ENCODE results near the gene TIMP3. TPM values are rescaled to one million over a fixed set of nuclear protein-coding genes. Genes with fewer than 3 reads are reported as not detected.

Gene TIMP3
- total RNA-seq, 4 donors from 2014 or later, result 300 to 1,106 (median 939) TPM

DNA sequence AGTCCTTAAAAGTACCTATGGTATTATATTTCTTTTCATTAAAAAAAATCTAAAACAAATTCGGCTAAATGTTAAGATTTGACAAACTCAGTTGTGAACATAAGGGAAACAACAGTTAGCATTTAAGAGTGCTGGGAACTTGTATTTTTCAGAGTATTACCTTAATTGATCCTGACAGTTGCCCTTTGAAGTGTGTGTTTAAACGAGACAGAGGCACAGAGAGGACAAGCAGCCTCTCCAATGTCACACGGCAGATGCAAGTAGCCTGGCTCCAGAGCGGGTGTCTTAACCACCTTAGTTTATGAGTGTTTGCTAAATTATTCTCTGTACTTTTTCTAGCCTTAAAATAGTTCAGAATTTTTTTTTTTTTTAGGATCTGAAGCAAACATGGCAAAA lies 80.9 kb downstream of the TIMP3 start:
- Histone ChIP-seq H3K27me3 (no peaks in the 10 kb centered on the region), H3K4me1 (peaks cover 0 to 3% (median 0%) of the 10 kb centered on the region in 4 donors), H3K27ac (no peak overlapping the region), H3K36me3 (no peaks in the 10 kb centered on the region), H3K4me3 (no peak overlapping the region), H3K9me3 (no peaks in the 10 kb centered on the region)
- no peak for TF ChIP-seq POLR2A (IDR thresholded peaks at IDR 0.05)
- no peak for TF ChIP-seq EP300 (IDR thresholded peaks at IDR 0.05)
- TF ChIP-seq, protein P1, sequence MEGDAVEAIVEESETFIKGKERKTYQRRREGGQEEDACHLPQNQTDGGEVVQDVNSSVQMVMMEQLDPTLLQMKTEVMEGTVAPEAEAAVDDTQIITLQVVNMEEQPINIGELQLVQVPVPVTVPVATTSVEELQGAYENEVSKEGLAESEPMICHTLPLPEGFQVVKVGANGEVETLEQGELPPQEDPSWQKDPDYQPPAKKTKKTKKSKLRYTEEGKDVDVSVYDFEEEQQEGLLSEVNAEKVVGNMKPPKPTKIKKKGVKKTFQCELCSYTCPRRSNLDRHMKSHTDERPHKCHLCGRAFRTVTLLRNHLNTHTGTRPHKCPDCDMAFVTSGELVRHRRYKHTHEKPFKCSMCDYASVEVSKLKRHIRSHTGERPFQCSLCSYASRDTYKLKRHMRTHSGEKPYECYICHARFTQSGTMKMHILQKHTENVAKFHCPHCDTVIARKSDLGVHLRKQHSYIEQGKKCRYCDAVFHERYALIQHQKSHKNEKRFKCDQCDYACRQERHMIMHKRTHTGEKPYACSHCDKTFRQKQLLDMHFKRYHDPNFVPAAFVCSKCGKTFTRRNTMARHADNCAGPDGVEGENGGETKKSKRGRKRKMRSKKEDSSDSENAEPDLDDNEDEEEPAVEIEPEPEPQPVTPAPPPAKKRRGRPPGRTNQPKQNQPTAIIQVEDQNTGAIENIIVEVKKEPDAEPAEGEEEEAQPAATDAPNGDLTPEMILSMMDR (IDR thresholded peaks at IDR 0.05), result no peak
- 78 to 86% methylated on average over 4 of the region's 4 CpGs for WGBS, 2 donors
- no peak for DNase-seq (ENCODE audit: low spot score in 2 of 2)

DNA sequence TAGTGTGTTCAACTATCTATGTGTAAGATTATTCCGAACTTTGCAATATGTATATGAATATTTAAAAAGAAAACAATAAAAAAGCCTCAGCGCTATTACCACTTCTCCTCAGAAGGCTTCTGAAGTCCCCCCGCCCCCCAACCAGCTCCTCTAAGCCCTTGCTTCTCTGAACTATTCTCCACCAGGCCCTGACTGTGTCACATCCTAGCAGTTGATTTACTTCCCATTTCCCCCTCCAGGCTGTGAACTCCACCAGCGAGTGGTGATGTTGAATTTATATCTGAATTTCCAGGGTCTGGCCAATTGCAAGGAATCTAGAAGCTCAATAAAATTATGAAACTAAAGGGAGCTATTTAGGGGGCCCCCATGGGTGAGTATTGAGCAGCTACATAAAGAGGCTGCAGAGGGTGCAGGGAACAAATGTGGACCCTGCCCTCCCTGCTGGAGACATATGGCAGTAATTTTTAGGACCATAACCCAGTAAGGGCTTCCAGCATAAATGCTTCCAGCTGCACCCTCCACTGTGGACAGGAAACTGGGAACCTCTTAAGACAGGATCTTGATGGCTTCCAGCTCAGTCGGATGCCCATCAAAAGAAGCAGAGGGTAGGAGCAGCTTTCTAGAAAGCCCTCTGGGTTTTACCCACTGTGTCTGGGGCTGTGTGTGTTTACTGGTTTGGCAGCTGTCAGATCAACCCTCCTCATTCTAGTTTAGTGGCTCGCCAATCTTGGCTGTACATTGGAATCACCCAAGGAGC lies 81.4 kb downstream of the TIMP3 start:
- whole genome bisulfite sequencing, 2 donors, result 74 to 81% methylated on average over 6 of the region's 6 CpGs
- DNase-seq (ENCODE audit: low spot score in 2 of 2), result no peak
- H3K4me1 ChIP-seq, result peaks cover 0 to 3% (median 0%) of the 10 kb centered on the region in 4 donors
- no peak overlapping the region for H3K27ac ChIP-seq
- H3K36me3 ChIP-seq, result no peaks in the 10 kb centered on the region
- no peak overlapping the region for H3K4me3 ChIP-seq
- no peaks in the 10 kb centered on the region for H3K9me3 ChIP-seq
- TF ChIP-seq, protein P1 (IDR thresholded peaks at IDR 0.05), result no peak
- TF ChIP-seq POLR2A (IDR thresholded peaks at IDR 0.05) (no peak), EP300 (IDR thresholded peaks at IDR 0.05) (no peak)
- H3K27me3 ChIP-seq, result no peaks in the 10 kb centered on the region

DNA sequence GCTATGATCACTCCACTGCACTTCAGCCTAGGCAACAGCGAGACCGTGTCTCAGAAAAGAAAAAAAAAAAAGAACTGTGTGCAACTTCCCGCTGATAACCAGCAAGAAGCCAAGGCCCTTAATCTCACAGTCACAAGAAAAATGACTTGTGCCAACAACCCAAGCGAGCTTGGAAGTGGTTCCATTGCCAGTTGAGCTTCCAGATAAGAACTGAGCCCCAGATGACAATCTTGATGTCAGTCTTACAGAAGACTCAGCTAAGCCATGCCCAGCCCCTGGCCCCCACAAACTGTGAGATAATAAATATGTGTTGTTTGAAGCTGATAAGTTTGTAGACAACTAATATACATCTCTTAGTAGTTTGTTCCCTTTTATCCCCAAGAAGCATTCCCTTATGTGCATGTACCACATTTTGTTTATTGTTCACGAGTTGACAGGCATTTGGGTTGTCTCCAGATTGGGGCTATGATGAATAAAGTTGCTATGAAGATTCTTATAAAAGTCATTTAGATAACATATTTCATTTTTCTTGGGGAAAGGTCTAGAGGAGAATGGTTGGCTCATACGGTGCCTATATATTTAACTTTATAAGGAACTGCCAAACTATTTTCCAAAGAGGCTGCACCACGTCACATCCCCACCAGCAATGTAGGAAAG lies 85.9 kb downstream of the TIMP3 start:
- TF ChIP-seq EP300 (IDR thresholded peaks at IDR 0.05), result no peak
- no peak for TF ChIP-seq POLR2A (IDR thresholded peaks at IDR 0.05)
- TF ChIP-seq, protein P1 (IDR thresholded peaks at IDR 0.05), result no peak
- no peaks in the 10 kb centered on the region for H3K9me3 ChIP-seq
- no peaks in the 10 kb centered on the region for H3K4me1 ChIP-seq
- H3K27me3 ChIP-seq, result no peaks in the 10 kb centered on the region
- 82% methylated on average over 7 of the region's 7 CpGs for WGBS, 2 donors
- DNase-seq (ENCODE audit: low spot score in 2 of 2), result no peak
- no peak overlapping the region for H3K4me3 ChIP-seq
- H3K36me3 ChIP-seq, result no peaks in the 10 kb centered on the region
- H3K27ac ChIP-seq, result no peak overlapping the region

DNA sequence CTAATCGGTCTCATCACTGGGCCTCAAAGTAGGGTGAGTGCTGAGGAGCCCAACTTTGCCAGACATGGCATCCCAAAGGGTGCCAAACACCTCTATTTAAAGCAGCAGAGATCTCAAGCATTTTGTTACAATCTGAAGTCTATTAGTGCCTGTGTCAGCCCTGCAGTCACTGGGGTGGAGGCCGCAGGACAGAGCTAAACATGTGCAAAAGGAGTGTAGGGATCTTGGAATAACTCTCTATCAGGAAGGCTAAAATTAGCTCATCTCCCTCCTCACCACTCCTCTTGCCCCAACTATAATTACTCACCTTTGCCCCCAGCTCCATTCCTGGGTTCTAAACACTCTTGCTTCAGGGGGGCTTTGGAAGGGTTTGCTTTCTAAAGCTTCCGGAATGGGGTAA lies 87.5 kb downstream of the TIMP3 start:
- TF ChIP-seq EP300 (IDR thresholded peaks at IDR 0.05) (no peak), POLR2A (IDR thresholded peaks at IDR 0.05) (no peak)
- TF ChIP-seq, protein P1 (IDR thresholded peaks at IDR 0.05), result no peak
- Histone ChIP-seq H3K36me3 (no peaks in the 10 kb centered on the region), H3K27ac (no peak overlapping the region), H3K4me1 (no peaks in the 10 kb centered on the region), H3K27me3 (no peaks in the 10 kb centered on the region), H3K4me3 (no peak overlapping the region), H3K9me3 (no peaks in the 10 kb centered on the region)
- DNase-seq (ENCODE audit: low spot score in 2 of 2), result no peak
- 74 to 81% methylated on average over 3 of the region's 3 CpGs for WGBS, 2 donors

DNA sequence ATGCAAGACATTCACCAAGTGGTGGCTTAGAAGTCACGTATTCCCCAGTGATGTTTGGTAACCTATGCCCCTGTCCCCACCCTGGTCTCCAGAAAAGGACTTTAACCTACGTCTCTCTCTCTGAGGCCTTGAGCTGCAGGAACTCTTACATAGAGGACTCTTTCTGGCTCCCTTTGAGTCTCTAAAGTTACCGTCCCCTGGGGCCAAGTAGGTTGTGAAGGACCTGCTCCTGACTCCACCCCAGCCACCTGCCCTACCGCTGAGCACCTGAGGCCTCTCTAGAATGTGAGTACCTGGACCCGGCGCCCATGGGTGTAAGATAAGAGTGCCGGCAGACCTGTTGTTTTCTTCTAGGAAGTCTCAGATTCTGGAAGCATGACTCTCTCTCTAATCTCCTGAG lies 95.4 kb downstream of the TIMP3 start:
- H3K27me3 ChIP-seq, result no peaks in the 10 kb centered on the region
- no peaks in the 10 kb centered on the region for H3K9me3 ChIP-seq
- H3K36me3 ChIP-seq, result no peaks in the 10 kb centered on the region
- H3K4me3 ChIP-seq, result no peak overlapping the region
- TF ChIP-seq EP300 (IDR thresholded peaks at IDR 0.05) (no peak), POLR2A (IDR thresholded peaks at IDR 0.05) (no peak)
- TF ChIP-seq, protein P1 (IDR thresholded peaks at IDR 0.05), result no peak
- H3K4me1 ChIP-seq, result no peaks in the 10 kb centered on the region
- DNase-seq (ENCODE audit: low spot score in 2 of 2), result no peak
- no peak overlapping the region for H3K27ac ChIP-seq
- 91 to 97% methylated on average over 7 of the region's 7 CpGs for WGBS, 2 donors

Measured in tibial nerve (tissue), 4 donors.